Neural cell (in vitro differentiated cells): ENCODE measurements around the gene RBFOX2.

ENCODE experiments used
- EP300 ChIP-seq: fragments of 450-650 bp; conservative IDR thresholded peaks from 2 replicates; pipeline ENCODE4 v1.6.1; 2014; ENCODE audit warnings: antibody characterized with exemption, mild to moderate bottlenecking, moderate library complexity; ENCODE audit not compliant: poor library complexity, severe bottlenecking
- EZH2 ChIP-seq: fragments of 200-600, 300-800 bp; shearing (Covaris generic), sonication (generic); IDR thresholded peaks from 2 replicates; pipeline ENCODE4 v1.6.1; 2014; ENCODE audit warnings: antibody characterized with exemption, low read length, borderline replicate concordance, mild to moderate bottlenecking; ENCODE audit not compliant: insufficient read depth, poor library complexity, severe bottlenecking
- MXI1 ChIP-seq: fragments of 450-650 bp; conservative IDR thresholded peaks from 2 replicates; pipeline ENCODE4 v1.6.1; 2014; ENCODE audit warnings: antibody characterized with exemption, mild to moderate bottlenecking; ENCODE audit not compliant: poor library complexity, severe bottlenecking
- POLR2AphosphoS5 ChIP-seq: IDR thresholded peaks from 2 replicates; pipeline ENCODE4 v1.6.1; 2012
- RAD21 ChIP-seq: fragments of 450-650 bp; conservative IDR thresholded peaks from 2 replicates; pipeline ENCODE4 v1.6.1; 2014; ENCODE audit warnings: antibody characterized with exemption, mild to moderate bottlenecking, moderate library complexity
- REST ChIP-seq: IDR thresholded peaks from 2 replicates; pipeline ENCODE4 v1.6.1; 2012; ENCODE audit warnings: borderline replicate concordance
- SMC3 ChIP-seq: fragments of 450-650 bp; conservative IDR thresholded peaks from 2 replicates; pipeline ENCODE4 v1.6.1; 2014; ENCODE audit warnings: antibody characterized with exemption, mild to moderate bottlenecking, moderate library complexity; ENCODE audit not compliant: poor library complexity
- TF ChIP-seq, protein P1 (sequence below): fragments of 450-650 bp; IDR thresholded peaks from 2 replicates; pipeline ENCODE4 v1.5.1; 2014; ENCODE audit warnings: antibody characterized with exemption, mild to moderate bottlenecking, moderate library complexity; ENCODE audit not compliant: poor library complexity, severe bottlenecking

DNA sequence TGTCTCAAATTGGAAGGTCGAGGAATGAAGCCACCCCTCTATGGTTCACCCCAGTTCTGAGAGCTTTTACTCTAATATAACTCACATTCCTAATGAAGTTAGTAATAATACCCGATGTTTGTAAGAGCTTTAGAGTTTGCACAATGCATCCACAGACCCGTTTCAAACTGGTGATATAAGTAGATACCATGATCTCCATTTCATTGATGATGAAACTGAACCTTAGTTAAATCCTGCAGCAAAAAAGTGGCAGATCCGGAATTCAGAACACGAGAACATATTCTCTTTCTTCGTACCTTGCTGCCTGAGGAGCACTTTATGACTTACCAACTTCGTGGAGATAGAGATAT lies 757 bp upstream of the RBFOX2 start:
- TF ChIP-seq, protein P1, sequence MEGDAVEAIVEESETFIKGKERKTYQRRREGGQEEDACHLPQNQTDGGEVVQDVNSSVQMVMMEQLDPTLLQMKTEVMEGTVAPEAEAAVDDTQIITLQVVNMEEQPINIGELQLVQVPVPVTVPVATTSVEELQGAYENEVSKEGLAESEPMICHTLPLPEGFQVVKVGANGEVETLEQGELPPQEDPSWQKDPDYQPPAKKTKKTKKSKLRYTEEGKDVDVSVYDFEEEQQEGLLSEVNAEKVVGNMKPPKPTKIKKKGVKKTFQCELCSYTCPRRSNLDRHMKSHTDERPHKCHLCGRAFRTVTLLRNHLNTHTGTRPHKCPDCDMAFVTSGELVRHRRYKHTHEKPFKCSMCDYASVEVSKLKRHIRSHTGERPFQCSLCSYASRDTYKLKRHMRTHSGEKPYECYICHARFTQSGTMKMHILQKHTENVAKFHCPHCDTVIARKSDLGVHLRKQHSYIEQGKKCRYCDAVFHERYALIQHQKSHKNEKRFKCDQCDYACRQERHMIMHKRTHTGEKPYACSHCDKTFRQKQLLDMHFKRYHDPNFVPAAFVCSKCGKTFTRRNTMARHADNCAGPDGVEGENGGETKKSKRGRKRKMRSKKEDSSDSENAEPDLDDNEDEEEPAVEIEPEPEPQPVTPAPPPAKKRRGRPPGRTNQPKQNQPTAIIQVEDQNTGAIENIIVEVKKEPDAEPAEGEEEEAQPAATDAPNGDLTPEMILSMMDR = no peak
- TF ChIP-seq POLR2AphosphoS5 (no peak), EZH2 (no peak), EP300 (no peak), MXI1 (no peak), SMC3 (no peak), RAD21 (no peak), REST (no peak)
